HepG2 (cell line): ENCODE data around the gene C9. TPM values are rescaled to one million over a fixed set of nuclear protein-coding genes. Genes with fewer than 3 reads are reported as not detected.

Experiments
- ATAC-seq: fragments of 200-7000 bp; cut with Tn5 transposase; 3 replicates; pipeline ENCODE4 v1.9.1; 2020; ENCODE audit warnings: mild to moderate bottlenecking, moderate library complexity
- BruUV-seq: library from RNA; stranded (reverse); fragments of 400-500 nt; replicated peaks from 2 replicates; lab custom pipeline; 2021; lab: Mats Ljungman, UMichigan
- CTCF ChIA-PET: fragments of 300-600 bp; formaldehyde crosslinking; extraction: SDS; loops from one replicate; lab custom pipeline; 2021; ENCODE audit warnings: low total read pairs, inconsistent platforms, low intra/inter-chr PET ratio; lab: Yijun Ruan, JAX
- POLR2A ChIA-PET: fragments of 350-600 bp; sonication (Branson Sonifier 250); formaldehyde crosslinking; loops from one replicate; lab custom pipeline; 2020; ENCODE audit warnings: antibody characterized with exemption, inconsistent platforms; lab: Yijun Ruan, JAX
- DNase-seq: peaks from one replicate; pipeline ENCODE4 v3.0.0-alpha.2; 2015; ENCODE audit warnings: low spot score
- FAIRE-seq: peaks from 3 replicates; lab custom pipeline; 2011; peaks lifted over from hg19 to GRCh38; lab: Jason Lieb, UNC
- H2AFZ ChIP-seq: one replicate; pipeline ENCODE4 v1.6.1; 2011; ENCODE audit warnings: low read length, inconsistent platforms
- H3K27ac ChIP-seq: fragments of 300-600 bp; 3 replicates; pipeline ENCODE4 v1.8.0; 2011; ENCODE audit warnings: mixed run types, mild to moderate bottlenecking, mixed read lengths, low read length, inconsistent platforms; ENCODE audit not compliant: insufficient read depth; ENCODE audit errors: extremely low read length
- H3K27me3 ChIP-seq, 2 experiments: fragments of 200-600 bp in 1 of 2; 2 replicates in 1 of 2; 3 replicates in 1 of 2; pipeline versions ENCODE4 v1.6.0 to v1.8.0; 2011; ENCODE audit warnings: low read length in 2 of 2, mild to moderate bottlenecking in 2 of 2, moderate library complexity in 2 of 2, inconsistent platforms in 1 of 2; ENCODE audit not compliant: insufficient read depth in 2 of 2, control insufficient read depth in 1 of 2
- H3K36me3 ChIP-seq, 2 experiments: fragments of 200-600 bp in 1 of 2; replicated peaks in 1 of 2; 2 replicates in 1 of 2; 3 replicates in 1 of 2; pipeline versions ENCODE4 v1.5.1 to v1.8.0; 2011; ENCODE audit warnings: low read length in 2 of 2, inconsistent platforms in 1 of 2; ENCODE audit not compliant: insufficient read depth in 2 of 2, control insufficient read depth in 1 of 2
- H3K4me1 ChIP-seq: 2 replicates; pipeline ENCODE4 v1.5.1; 2012; ENCODE audit warnings: low read length, inconsistent platforms; ENCODE audit not compliant: insufficient read depth
- H3K4me2 ChIP-seq: 2 replicates; pipeline ENCODE4 v1.6.0; 2011; ENCODE audit warnings: low read depth, low read length, inconsistent platforms
- H3K4me3 ChIP-seq, 3 experiments: fragments of 200-600 bp in 1 of 3; sonication (generic), shearing (Covaris generic) in 1 of 3; replicated peaks in 1 of 3; 2 replicates each; pipeline ENCODE4 v1.5.1; 2011 to 2016; ENCODE audit warnings: low read length in 3 of 3, inconsistent platforms in 2 of 3, low read depth in 2 of 3, mild to moderate bottlenecking in 2 of 3, control low read depth in 1 of 3, mixed read lengths in 1 of 3; ENCODE audit not compliant: insufficient read depth in 1 of 3
- H3K79me2 ChIP-seq: one replicate; pipeline ENCODE4 v1.6.1; 2011; ENCODE audit warnings: low read length, inconsistent platforms; ENCODE audit not compliant: insufficient read depth
- H3K9ac ChIP-seq: 2 replicates; pipeline ENCODE4 v1.6.0; 2011; ENCODE audit warnings: mild to moderate bottlenecking, low read depth, low read length, inconsistent platforms; ENCODE audit not compliant: insufficient read depth
- H3K9me3 ChIP-seq: 2 replicates; pipeline ENCODE4 v1.5.1; 2012; ENCODE audit warnings: mild to moderate bottlenecking, low read length
- H4K20me1 ChIP-seq: 2 replicates; pipeline ENCODE4 v1.6.0; 2011; ENCODE audit warnings: inconsistent platforms, mild to moderate bottlenecking, low read length, moderate library complexity; ENCODE audit not compliant: insufficient read depth
- BRCA1 ChIP-seq: sonication (generic); formaldehyde crosslinking; IDR thresholded peaks from 2 replicates; pipeline ENCODE4 v1.4.0; 2020; ENCODE audit warnings: missing genetic modification reagents
- CEBPG ChIP-seq: IDR thresholded peaks from 2 replicates; pipeline ENCODE4 v1.6.1; 2016
- SIN3B ChIP-seq: fragments of 150-350 bp; IDR thresholded peaks from 2 replicates; pipeline ENCODE4 v1.6.1; 2014; ENCODE audit warnings: low read length
- STAG1 ChIP-seq: sonication (generic); formaldehyde crosslinking; IDR thresholded peaks from 2 replicates; pipeline ENCODE4 v1.4.0; 2020; ENCODE audit warnings: missing genetic modification reagents
- TCF7 ChIP-seq: sonication (generic); IDR thresholded peaks from 2 replicates; pipeline ENCODE4 v1.6.1; 2016; ENCODE audit warnings: antibody characterized with exemption, low read depth
- ZNF552 ChIP-seq: sonication (generic); formaldehyde crosslinking; IDR thresholded peaks from 2 replicates; pipeline ENCODE4 v1.9.0; 2022; ENCODE audit warnings: missing genetic modification reagents, mild to moderate bottlenecking, borderline replicate concordance
- WGBS: methylation state at CpG from one replicate; pipeline ENCODE4 v1.1.6; 2017; ENCODE audit warnings: low lambda C conversion rate; 5-methylcytosine and 5-hydroxymethylcytosine counted together
- in situ Hi-C: cut with HindIII; loops from 2 replicates; pipeline ENCODE4 v1.10.0; 2017; ENCODE audit warnings: low pct_unique_long_range_greater_than_20kb; ENCODE audit not compliant: extremely low pct_ligation_motif_present
- intact Hi-C: fragments of 100-400 bp; cut with micrococcal nuclease; formaldehyde crosslinking; loops from one replicate; pipeline ENCODE4 v1.10.0; 2022; ENCODE audit not compliant: unreplicated experiment
- polyA plus RNA-seq, 8 experiments: library from polyadenylated mRNA; depleted of rRNA in 3 of 8; stranded (reverse) in 7 of 8; unstranded in 1 of 8; fragments of >200 nt; fragmentation: Illumina TruSeq in 4 of 8; extraction: Trizol in 4 of 8; gene quantifications; 2 replicates each; pipeline versions ENCODE4 v1.2.1 to v1.2.3, GENCODE V29; 2011 to 2016; ENCODE audit warnings: low read depth in 4 of 8, missing spikeins in 1 of 8, mixed read lengths in 1 of 8; ENCODE audit not compliant: insufficient read depth in 1 of 8
- total RNA-seq, 5 experiments: library from RNA; depleted of rRNA; stranded (reverse); fragments of >200 nt; fragmentation: Illumina TruSeq; extraction: Trizol; gene quantifications; 2 replicates each; pipeline ENCODE4 v1.2.3, GENCODE V29; 2016; ENCODE audit warnings: low read depth in 1 of 5
- TF ChIP-seq, protein P1 (sequence below): sonication (generic); formaldehyde crosslinking; IDR thresholded peaks from 2 replicates; pipeline ENCODE4 v1.4.0; 2020; ENCODE audit warnings: mild to moderate bottlenecking, low read depth, missing genetic modification reagents
- TF ChIP-seq, protein P2 (sequence below): sonication (generic); formaldehyde crosslinking; IDR thresholded peaks from 2 replicates; pipeline ENCODE4 v1.8.1; 2022; ENCODE audit warnings: mild to moderate bottlenecking, missing genetic modification reagents

C9 gene
- total and polyA plus RNA-seq, 2 of the 13 experiments (the other 11 are each of a cell fraction or from before 2014, with no cell fraction given): not detected

GRCh38 chr5:39352170-39352569 lies 12.1 kb downstream of the C9 start:
- no peaks in the 10 kb centered on the region for H3K4me1 ChIP-seq
- in situ Hi-C loops: no loop called here
- BruUV-seq: no TSS peak
- H2AFZ ChIP-seq: no peak overlapping the region
- H3K27me3 ChIP-seq: no peaks in the 10 kb centered on the region
- CTCF ChIA-PET: no interaction called here
- H3K9ac ChIP-seq: no peak overlapping the region
- no peaks in the 10 kb centered on the region for H4K20me1 ChIP-seq
- WGBS: 15% methylated on average over 2 of the region's 2 CpGs
- peaks cover 4% of the 10 kb centered on the region; the same call in 1 of the 2 replicates for H3K9me3 ChIP-seq
- ATAC-seq (no peak), DNase-seq (no peak), FAIRE-seq (no peak)
- no peaks in the 10 kb centered on the region for H3K79me2 ChIP-seq
- intact Hi-C loops: no loop called here
- H3K27ac ChIP-seq: no peak overlapping the region
- POLR2A ChIA-PET: no interaction called here
- TF ChIP-seq, protein P1, sequence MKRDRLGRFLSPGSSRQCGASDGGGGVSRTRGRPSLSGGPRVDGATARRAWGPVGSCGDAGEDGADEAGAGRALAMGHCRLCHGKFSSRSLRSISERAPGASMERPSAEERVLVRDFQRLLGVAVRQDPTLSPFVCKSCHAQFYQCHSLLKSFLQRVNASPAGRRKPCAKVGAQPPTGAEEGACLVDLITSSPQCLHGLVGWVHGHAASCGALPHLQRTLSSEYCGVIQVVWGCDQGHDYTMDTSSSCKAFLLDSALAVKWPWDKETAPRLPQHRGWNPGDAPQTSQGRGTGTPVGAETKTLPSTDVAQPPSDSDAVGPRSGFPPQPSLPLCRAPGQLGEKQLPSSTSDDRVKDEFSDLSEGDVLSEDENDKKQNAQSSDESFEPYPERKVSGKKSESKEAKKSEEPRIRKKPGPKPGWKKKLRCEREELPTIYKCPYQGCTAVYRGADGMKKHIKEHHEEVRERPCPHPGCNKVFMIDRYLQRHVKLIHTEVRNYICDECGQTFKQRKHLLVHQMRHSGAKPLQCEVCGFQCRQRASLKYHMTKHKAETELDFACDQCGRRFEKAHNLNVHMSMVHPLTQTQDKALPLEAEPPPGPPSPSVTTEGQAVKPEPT (CRISPR knock-in tag): no peak
- TF ChIP-seq, protein P2, sequence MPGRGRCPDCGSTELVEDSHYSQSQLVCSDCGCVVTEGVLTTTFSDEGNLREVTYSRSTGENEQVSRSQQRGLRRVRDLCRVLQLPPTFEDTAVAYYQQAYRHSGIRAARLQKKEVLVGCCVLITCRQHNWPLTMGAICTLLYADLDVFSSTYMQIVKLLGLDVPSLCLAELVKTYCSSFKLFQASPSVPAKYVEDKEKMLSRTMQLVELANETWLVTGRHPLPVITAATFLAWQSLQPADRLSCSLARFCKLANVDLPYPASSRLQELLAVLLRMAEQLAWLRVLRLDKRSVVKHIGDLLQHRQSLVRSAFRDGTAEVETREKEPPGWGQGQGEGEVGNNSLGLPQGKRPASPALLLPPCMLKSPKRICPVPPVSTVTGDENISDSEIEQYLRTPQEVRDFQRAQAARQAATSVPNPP (CRISPR knock-in tag): no peak
- TF ChIP-seq SIN3B: no peak
- TF ChIP-seq CEBPG (CRISPR knock-in tag): no peak
- no peak for TF ChIP-seq STAG1 (CRISPR knock-in tag)
- TF ChIP-seq ZNF552 (CRISPR knock-in tag): no peak
- TF ChIP-seq BRCA1 (CRISPR knock-in tag): no peak
- no peak for TF ChIP-seq TCF7
- H3K36me3 ChIP-seq: no peaks in the 10 kb centered on the region
- no peak overlapping the region for H3K4me2 ChIP-seq
- no peak overlapping the region for H3K4me3 ChIP-seq
